NCI-H2081 treated with DMSO at 0.1 percent for 48 hours (cell line): ENCODE measurements around the gene ZFX.
"Not testable (repeated sequence)": the region's sequence is repeated elsewhere in the genome, so short reads cannot be mapped to it uniquely, and the experiment has no call there.

Experiments used
- DNase-seq: peaks from one replicate; lab custom pipeline; 2025; lab: John Stamatoyannopoulos, UW

ZFX gene

GRCh38 chrX:24149351-24150050, at the start of gene ZFX:
Gene ZFX (plus strand): TSS chrX:24149729. CDS start chrX:24172743, 23,014 bp downstream.
- DNase-seq: no peak

- no peak for DNase-seq
These were observed 48.8 kb upstream of the ZFX start for GRCh38 chrX:24100713-24101112.

GRCh38 chrX:24110069-24110468, 39.5 kb upstream of the ZFX start:
- DNase-seq: no peak

- DNase-seq: no peak
These were observed 36.3 kb upstream of the ZFX start for GRCh38 chrX:24113181-24113580.

- DNase-seq: no peak
These were observed 32.3 kb upstream of the ZFX start for GRCh38 chrX:24117258-24117657.

- DNase-seq: peak; percentile 2
These were observed 25.2 kb upstream of the ZFX start for GRCh38 chrX:24124244-24124799.

GRCh38 chrX:24125028-24125612, 24.4 kb upstream of the ZFX start:
- DNase-seq: no peak

- DNase-seq: no peak
These were observed 18.1 kb upstream of the ZFX start for GRCh38 chrX:24131476-24131875.

GRCh38 chrX:24133312-24133711, 16.2 kb upstream of the ZFX start:
- DNase-seq: no peak

- not testable (repeated sequence) for DNase-seq
These were observed 13.8 kb upstream of the ZFX start for GRCh38 chrX:24135768-24136167.

GRCh38 chrX:24137192-24137591, 12.3 kb upstream of the ZFX start:
- DNase-seq: no peak

- not testable (repeated sequence) for DNase-seq
These were observed 5.5 kb upstream of the ZFX start for GRCh38 chrX:24143982-24144381.

GRCh38 chrX:24144528-24144927, 5.0 kb upstream of the ZFX start:
- no peak for DNase-seq

GRCh38 chrX:24145303-24146186, 4.0 kb upstream of the ZFX start:
- DNase-seq: no peak

- no peak for DNase-seq
These were observed 3.1 kb upstream of the ZFX start for GRCh38 chrX:24146283-24146949.

GRCh38 chrX:24147165-24147564, 2.4 kb upstream of the ZFX start:
- DNase-seq: no peak

- DNase-seq: no peak
These were observed 1.4 kb upstream of the ZFX start for GRCh38 chrX:24148121-24148520.

GRCh38 chrX:24148535-24149350, 786 bp upstream of the ZFX start:
- DNase-seq: no peak

GRCh38 chrX:24150051-24150790, 692 bp downstream of the ZFX start:
- DNase-seq: peak; percentile 64

GRCh38 chrX:24150898-24151297, 1.4 kb downstream of the ZFX start:
- DNase-seq: no peak
